Kidney epithelial cell (primary cell): ENCODE measurements around the gene RAD17. TPM values are rescaled to one million over a fixed set of nuclear protein-coding genes. Genes with fewer than 3 reads are reported as not detected.
A peak's percentile ranks its signal among the peaks of the same experiment; 100 is the strongest.

Experiments used
- DNase-seq: peaks from one replicate; pipeline ENCODE4 v3.0.0-alpha.2; 2010; ENCODE audit warnings: low read depth
- H3K27me3 ChIP-seq: 2 replicates; pipeline ENCODE4 v1.6.0; 2011; ENCODE audit warnings: low read length; ENCODE audit not compliant: control insufficient read depth, insufficient read depth
- H3K36me3 ChIP-seq: 2 replicates; pipeline ENCODE4 v1.5.1; 2011; ENCODE audit warnings: low read length; ENCODE audit not compliant: control insufficient read depth, insufficient read depth
- H3K4me3 ChIP-seq: 2 replicates; pipeline ENCODE4 v1.5.1; 2011; ENCODE audit warnings: low read depth, mild to moderate bottlenecking, control low read depth, low read length
- total RNA-seq: library from RNA; depleted of rRNA; stranded (reverse); fragments of >200 nt; gene quantifications from 2 replicates; pipeline ENCODE4 v1.2.3, GENCODE V29; 2015
- TF ChIP-seq, protein P1 (sequence below): IDR thresholded peaks from 2 replicates; pipeline ENCODE4 v1.5.1; 2011; ENCODE audit warnings: mild to moderate bottlenecking, moderate library complexity, low read length, control low read depth, inconsistent platforms; ENCODE audit not compliant: insufficient read depth, poor library complexity, severe bottlenecking

RAD17 gene
- total RNA-seq, 1 donor from 2014 or later = 25.9 TPM

DNA sequence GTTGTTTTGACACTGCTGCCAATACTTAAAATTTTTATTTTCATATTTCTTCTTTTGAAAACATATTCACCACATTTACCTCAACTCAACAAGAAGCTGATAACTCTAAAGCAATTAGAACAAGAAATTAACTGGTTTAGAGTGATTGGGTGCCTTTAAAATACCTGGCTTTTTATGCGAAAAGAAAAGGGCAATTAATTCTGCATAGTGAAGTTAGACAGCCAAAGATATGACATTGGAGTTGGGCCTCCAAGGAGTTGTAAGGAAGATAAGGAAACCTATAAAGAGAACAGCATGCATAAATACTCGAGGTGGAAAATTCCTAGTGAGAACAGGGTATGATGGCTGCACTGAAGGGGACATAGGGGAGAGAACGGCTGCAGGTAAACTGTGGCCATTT is 9.9 kb upstream of the RAD17 start:
- Histone ChIP-seq H3K36me3 (peaks cover 2% of the 10 kb centered on the region), H3K27me3 (no peaks in the 10 kb centered on the region), H3K4me3 (no peak overlapping the region)
- no peak for DNase-seq
- TF ChIP-seq, protein P1, sequence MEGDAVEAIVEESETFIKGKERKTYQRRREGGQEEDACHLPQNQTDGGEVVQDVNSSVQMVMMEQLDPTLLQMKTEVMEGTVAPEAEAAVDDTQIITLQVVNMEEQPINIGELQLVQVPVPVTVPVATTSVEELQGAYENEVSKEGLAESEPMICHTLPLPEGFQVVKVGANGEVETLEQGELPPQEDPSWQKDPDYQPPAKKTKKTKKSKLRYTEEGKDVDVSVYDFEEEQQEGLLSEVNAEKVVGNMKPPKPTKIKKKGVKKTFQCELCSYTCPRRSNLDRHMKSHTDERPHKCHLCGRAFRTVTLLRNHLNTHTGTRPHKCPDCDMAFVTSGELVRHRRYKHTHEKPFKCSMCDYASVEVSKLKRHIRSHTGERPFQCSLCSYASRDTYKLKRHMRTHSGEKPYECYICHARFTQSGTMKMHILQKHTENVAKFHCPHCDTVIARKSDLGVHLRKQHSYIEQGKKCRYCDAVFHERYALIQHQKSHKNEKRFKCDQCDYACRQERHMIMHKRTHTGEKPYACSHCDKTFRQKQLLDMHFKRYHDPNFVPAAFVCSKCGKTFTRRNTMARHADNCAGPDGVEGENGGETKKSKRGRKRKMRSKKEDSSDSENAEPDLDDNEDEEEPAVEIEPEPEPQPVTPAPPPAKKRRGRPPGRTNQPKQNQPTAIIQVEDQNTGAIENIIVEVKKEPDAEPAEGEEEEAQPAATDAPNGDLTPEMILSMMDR = no peak

DNA sequence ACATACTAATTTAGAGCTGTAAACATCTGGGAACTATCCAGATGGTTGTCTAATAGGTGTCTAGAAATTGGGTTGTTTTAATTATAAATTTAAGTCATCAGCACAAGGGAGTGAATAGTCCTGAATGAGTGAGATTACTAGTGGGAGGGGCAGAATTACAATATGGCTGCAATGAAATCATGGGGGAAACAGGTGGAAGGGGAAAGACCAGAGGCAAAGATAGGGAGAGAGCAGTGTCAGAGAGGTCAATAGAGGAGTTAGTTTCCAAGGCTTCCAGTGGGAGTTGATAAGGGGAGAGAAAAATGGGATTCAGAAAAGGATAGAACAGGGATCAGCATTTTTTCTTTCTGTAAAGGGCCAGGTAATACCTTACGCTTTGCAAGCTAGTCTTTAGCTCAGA is 9.2 kb upstream of the RAD17 start:
- Histone ChIP-seq H3K4me3 (no peak overlapping the region), H3K27me3 (no peaks in the 10 kb centered on the region), H3K36me3 (peaks cover 2% of the 10 kb centered on the region)
- TF ChIP-seq, protein P1 = no peak
- DNase-seq = no peak

DNA sequence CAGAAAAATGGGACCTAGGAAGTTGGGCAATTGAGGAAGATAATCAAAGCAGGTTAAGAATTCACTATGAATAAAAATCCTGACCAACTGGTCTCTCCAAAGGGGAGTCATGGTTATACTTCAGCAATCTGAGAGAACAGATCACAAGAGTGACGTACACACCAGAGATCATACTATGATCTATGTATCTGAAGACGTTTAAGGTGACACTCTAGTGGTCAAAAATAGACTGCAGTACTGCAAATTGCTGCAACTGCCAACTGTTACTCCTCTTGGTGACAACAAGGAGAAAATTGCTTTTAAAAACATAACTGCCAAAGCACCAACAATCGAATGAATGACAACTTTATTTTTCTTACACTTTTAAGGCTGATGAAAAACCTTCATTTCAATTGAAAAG is 5.2 kb upstream of the RAD17 start:
- peaks cover 2% of the 10 kb centered on the region for H3K36me3 ChIP-seq
- no peak overlapping the region for H3K4me3 ChIP-seq
- H3K27me3 ChIP-seq = no peaks in the 10 kb centered on the region
- TF ChIP-seq, protein P1 = peak; percentile 29
- no peak for DNase-seq

DNA sequence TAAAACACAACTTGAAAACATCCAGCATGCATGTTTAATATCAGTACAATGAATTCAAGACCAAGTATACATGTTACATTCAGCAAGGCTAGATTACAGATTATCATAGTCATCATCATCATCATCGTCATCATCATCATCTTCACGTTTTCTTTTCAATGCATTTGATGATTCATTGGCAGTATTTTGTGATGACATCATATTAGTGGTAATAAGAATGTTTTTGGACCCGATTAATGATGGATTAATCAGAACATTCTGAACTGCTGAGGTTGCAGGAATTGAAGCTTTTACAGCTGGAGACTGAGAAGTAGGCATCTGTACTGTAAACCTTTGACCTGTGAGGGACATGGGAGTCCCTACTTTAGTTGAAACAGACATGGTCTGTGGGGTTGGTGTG is 4.8 kb upstream of the RAD17 start:
- H3K27me3 ChIP-seq = no peaks in the 10 kb centered on the region
- H3K4me3 ChIP-seq = no peak overlapping the region
- peaks cover 2% of the 10 kb centered on the region for H3K36me3 ChIP-seq
- DNase-seq = no peak
- TF ChIP-seq, protein P1 = no peak

DNA sequence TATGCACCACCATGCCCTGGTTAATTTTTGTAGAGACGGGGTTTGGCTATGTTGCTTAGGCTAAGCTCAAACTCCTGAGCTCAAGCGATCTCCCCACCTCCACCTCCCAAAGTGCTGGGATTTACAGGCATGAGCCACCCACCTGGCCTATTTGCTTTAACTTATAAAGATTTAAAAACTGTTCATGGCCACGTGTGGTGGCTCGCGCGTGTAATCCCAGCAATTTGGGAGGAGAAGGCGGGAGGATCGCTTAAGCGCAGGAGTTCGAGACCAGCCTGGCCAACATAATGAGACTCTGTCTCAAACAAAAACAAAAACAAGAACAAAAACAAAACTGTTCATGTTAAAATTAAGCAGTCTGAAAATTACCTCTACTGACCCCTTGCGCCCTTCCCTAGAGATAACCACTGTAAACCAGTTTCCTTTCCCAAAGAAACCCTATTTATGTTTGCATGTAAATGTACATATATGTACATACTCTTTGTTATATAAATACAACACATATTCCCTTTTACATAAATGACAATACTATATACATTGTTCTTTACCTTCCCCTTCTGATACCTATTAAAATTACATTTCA is 1.8 kb upstream of the RAD17 start:
- TF ChIP-seq, protein P1 = no peak
- peak overlapping the region; percentile 81 for H3K4me3 ChIP-seq
- no peak for DNase-seq
- H3K36me3 ChIP-seq = peaks cover 2% of the 10 kb centered on the region
- no peaks in the 10 kb centered on the region for H3K27me3 ChIP-seq
